Measurements from ENCODE around the gene MEFV. TPM values are rescaled to one million over a fixed set of nuclear protein-coding genes. Genes with fewer than 3 reads are reported as not detected.

MEFV gene, protein sequence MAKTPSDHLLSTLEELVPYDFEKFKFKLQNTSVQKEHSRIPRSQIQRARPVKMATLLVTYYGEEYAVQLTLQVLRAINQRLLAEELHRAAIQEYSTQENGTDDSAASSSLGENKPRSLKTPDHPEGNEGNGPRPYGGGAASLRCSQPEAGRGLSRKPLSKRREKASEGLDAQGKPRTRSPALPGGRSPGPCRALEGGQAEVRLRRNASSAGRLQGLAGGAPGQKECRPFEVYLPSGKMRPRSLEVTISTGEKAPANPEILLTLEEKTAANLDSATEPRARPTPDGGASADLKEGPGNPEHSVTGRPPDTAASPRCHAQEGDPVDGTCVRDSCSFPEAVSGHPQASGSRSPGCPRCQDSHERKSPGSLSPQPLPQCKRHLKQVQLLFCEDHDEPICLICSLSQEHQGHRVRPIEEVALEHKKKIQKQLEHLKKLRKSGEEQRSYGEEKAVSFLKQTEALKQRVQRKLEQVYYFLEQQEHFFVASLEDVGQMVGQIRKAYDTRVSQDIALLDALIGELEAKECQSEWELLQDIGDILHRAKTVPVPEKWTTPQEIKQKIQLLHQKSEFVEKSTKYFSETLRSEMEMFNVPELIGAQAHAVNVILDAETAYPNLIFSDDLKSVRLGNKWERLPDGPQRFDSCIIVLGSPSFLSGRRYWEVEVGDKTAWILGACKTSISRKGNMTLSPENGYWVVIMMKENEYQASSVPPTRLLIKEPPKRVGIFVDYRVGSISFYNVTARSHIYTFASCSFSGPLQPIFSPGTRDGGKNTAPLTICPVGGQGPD
- total RNA-seq: 0.09 and 0.25 TPM in 2 replicates

DNA sequence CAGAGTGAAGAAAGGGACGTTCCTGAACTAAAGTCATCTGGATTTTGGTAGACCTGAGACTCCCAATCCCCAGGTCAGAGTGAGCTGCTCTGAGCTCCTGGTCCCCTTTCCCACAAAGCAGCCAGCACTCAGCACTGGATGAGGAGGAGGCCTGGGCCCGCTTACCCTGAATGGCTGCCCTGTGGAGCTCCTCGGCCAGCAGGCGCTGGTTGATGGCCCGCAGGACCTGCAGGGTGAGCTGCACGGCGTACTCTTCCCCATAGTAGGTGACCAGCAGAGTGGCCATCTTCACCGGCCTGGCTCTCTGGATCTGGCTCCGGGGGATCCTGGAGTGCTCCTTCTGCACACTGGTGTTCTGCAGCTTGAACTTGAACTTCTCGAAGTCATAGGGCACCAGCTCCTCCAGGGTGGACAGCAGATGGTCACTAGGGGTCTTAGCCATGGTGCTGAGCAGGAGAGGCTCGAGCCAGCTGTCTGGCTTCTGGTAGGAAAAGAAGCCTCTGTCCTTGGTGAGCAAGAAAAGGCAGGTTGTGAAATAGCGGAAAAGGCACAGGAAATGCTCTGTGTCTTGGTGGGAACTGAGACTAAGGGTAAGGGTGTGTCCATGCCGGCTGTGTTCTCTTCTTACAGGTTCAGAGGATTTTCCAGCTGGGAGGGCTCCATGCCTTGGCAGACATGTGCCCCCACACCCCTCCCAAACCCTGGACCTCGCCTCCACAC is at the start of gene MEFV:
Gene MEFV (minus strand): TSS at position 488 of the 720 bp plus-strand sequence. CDS start 46 bp downstream, at position 442.
- intact Hi-C loops (cut with micrococcal nuclease): no loop called here

DNA sequence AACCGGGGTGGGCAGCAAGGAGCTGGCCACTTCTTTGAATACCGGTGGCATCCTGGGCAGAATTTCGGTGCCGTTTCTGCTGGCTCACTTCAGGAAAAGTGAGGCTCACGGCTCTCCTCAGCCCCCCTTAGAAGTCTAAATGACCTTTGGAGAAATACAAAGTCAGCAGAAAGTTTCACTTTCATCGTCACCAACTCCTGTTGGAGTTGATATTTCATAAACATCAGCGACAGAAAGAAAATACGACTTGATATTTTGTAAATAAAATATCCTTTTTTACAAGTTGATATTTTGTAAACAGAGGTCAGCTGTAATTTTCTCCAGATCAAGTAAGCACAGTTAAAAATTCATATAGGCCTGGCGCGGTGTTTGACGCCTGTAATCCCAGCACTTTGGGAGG is 49.6 kb upstream of the MEFV start:
- intact Hi-C loops (cut with micrococcal nuclease): loop anchor here (5.0 kb wide), 1 partner anchor 151 kb away; no protein-coding TSS in a partner anchor

DNA sequence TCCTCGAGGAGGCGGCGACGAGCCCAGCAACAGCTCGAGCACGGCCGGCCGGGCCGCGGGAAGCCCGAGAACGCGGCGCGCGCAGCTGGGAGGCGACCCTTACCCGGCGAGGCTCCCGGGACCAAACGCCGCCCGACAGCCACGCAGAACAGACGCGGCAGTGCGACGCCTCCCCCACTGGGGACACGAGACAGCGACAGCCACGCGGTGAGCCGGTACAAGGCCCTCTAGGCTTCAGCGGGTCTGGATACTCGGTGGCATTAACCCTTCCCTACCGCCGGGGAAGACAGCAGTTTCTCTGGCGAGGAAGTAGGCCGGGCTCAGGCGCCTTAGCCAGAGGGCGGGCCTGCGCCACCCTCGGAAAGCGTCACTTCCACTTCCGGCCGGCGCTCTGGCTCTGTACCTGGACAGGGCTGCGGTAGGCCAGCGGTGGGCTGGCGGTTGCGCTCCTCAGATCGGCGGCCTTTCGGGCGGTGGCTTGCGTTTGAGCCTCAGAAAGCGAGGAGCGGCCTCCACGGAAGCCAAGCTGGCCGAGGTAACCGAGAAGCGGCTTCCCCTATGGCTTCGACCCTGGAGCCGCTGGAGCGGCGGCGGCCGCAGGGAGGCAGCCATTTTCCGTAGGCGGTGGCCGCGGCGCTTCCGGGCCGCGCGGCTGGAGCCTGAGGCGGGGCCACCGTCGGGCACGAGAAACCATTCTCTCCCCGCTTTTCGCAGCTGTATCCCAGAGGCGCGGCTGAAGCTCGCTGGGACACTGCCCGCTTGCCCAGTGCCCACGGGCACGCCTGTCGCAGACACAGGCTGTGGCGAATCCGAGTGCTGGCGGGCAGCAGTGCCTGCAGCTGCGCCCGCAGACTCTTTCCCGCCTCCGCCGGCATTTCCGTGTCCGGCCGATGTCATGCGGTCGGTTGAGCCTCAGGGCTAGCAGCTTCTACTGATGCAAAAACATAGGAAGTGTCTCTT is 49.0 kb upstream of the MEFV start, which contains the start of the genes TIGD7 and ZNF75A:
Gene TIGD7 (minus strand): TSS at position 322 of the 960 bp plus-strand sequence. CDS start 4,816 bp downstream, outside the sequence.
Gene ZNF75A (plus strand): TSS at position 389 of the 960 bp plus-strand sequence. CDS start 2,932 bp downstream, outside the sequence.
- intact Hi-C loops (cut with micrococcal nuclease): loop anchor here (1.0 to 5.0 kb wide), 5 partner anchors 22 to 152 kb away; partner anchors contain the start of genes ZNF174, ZNF200, ZNF263 and ZSCAN32

DNA sequence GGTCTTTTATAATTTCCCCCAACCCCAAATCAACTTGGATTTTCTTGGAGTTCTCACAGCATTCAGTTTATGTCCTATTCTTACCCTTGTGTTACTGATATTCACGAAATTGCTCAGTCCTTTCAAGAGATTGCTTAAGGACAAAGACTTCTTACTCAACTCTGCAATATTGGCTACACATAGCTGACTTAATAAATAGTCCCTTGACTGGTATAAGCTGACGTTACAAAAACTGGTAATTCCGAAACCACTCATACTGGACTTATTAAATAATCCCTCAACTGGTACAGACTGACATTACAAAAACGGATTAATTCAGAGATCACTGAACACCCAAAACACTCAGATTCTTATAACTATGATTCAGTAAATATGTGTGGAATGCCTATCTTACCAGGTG is 47.9 kb upstream of the MEFV start:
- intact Hi-C loops (cut with micrococcal nuclease): no loop called here

DNA sequence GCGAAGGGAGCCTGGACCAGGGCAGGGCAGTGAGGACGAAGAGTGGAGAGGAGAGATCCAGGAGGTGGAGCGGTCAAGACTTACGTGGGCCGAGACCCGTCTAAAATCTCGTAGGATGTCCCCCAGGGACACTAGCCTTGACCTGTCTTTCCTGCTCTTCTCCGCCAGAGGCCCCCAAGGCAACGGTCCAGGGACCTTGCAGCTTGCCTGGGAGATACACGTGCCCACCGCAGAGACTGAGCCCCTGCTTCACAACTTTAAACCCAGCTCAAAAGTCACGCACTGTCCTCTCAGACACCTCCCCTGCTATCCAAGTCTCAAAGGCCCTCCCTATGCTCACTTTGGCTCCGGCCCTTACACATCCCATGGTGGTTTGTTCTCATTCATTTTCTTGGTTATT is 39.4 kb upstream of the MEFV start:
- intact Hi-C loops (cut with micrococcal nuclease): no loop called here

DNA sequence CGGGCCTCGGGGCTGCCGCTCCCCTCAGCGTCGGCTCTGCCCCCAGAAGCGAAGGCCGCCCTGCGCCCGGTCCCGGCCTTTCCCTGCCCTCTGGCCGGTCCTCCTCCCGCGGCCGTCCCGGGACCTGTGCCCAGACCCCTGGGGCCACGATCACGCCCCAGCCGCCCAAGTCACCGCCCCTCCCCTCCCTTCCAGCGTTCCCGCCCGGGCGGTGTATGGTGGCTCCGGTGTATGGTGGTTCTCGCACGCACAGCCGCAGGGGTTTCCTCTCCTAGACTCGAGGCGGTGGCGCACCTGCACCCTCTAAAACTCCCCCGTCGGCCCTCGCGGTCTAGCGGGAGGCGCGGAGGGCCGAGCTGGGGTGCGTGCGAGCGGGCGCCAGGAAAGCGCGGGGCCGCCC is 38.8 kb upstream of the MEFV start:
- intact Hi-C loops (cut with micrococcal nuclease): no loop called here

DNA sequence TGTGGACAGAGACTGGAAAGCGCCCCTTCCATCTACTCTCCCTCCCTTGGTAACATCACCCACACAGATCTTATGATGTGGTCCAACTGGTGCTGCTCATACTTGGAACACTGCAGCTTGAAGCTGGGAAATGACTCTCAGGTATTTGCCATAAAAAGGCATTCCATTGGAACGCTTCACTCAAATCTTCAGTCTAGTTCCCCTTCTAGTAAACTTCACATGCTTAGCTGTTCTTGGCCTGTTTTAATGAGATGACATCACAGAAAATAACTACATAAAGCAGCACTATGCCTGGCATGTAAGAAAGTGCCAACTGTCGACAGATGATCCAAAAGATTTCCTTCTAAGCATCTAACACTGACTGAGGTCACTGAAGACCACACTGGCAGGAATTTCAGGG is 36.2 kb upstream of the MEFV start:
- intact Hi-C loops (cut with micrococcal nuclease): no loop called here

DNA sequence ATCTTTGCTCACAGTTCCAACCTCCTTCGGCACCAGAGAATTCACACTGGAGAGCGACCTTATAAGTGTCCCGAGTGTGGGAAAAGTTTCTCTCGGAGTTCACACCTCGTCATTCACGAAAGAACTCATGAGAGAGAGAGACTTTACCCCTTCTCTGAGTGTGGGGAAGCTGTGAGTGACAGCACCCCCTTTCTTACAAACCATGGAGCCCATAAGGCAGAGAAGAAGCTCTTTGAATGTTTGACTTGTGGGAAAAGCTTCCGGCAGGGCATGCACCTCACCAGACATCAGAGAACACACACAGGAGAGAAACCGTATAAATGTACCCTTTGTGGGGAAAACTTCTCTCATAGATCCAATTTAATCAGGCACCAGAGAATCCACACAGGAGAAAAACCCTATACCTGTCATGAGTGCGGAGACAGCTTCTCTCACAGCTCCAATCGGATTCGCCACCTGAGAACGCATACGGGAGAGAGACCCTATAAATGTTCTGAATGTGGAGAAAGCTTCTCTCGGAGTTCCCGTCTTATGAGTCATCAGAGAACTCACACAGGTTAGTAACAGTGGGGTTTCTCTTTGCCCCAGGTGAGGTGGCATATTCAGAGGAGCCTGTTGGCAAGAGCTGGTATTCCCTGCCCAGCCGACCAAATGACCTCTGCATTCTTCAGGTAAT is 33.7 kb upstream of the MEFV start:
- intact Hi-C loops (cut with micrococcal nuclease): loop anchor here (10.0 kb wide), 2 partner anchors 105 to 325 kb away; partner anchors contain the start of genes OR1F1 and SLX4

DNA sequence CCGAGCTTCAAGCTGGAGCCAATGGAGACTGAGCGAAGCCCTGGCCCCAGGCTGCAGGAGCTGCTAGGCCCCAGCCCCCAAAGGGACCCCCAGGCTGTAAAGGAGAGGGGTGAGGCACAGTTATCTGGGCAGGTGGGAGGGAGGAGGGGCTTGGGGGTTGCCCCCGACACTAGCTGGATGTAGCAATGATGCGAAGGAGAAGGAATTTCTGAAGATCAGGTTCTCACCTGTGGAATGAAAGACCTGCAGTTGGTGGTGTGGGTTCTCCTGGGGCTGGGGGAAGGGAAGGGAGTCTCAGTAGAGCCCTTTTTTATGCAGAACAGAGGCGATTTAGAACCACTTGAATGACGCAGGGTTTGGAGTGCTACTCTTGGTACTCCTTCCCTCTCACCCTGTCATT is 28.7 kb upstream of the MEFV start:
- intact Hi-C loops (cut with micrococcal nuclease): loop anchor here (10.0 kb wide), 2 partner anchors 100 to 330 kb away; partner anchors contain the start of genes OR1F1 and SLX4

DNA sequence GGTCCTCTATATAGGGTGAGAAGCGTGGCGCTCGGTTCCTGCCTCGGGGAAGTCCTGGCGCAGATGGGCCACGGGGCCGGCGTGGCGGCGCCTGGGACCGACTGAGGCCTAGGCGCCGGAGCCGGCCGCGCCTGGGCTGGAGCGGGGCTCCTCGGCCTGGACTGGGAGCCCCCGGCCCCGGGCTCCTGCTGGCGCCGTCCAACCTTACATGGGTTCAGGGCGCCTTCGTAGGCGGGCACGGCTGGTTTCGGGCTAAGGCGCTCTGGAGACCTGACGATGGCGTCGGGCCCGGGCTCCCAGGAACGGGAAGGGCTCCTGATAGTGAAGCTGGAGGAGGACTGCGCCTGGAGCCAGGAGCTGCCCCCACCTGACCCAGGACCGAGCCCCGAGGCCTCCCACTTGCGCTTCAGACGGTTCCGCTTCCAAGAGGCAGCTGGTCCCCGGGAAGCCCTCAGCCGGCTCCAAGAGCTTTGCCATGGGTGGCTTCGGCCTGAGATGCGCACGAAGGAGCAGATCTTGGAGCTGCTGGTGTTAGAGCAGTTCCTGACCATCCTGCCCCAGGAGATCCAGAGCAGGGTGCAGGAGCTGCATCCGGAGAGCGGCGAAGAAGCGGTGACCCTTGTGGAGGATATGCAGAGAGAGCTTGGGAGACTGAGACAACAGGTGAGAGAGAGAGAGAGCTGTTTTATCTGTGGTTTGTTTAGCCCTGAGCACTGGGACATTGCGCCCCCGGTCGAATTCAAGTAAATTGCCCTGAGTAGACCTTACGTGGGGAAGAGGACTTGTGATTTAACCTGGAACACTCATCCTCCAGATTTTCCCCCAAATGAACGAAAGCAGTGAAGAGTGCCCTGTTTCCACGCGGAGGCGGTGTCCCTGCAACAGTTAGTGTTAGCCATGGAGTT is 27.4 kb upstream of the MEFV start:
- intact Hi-C loops (cut with micrococcal nuclease): loop anchor here (1.0 to 10.0 kb wide), 9 partner anchors 19 to 331 kb away; partner anchors contain the start of genes NAA60, OR1F1, SLX4 and TIGD7

DNA sequence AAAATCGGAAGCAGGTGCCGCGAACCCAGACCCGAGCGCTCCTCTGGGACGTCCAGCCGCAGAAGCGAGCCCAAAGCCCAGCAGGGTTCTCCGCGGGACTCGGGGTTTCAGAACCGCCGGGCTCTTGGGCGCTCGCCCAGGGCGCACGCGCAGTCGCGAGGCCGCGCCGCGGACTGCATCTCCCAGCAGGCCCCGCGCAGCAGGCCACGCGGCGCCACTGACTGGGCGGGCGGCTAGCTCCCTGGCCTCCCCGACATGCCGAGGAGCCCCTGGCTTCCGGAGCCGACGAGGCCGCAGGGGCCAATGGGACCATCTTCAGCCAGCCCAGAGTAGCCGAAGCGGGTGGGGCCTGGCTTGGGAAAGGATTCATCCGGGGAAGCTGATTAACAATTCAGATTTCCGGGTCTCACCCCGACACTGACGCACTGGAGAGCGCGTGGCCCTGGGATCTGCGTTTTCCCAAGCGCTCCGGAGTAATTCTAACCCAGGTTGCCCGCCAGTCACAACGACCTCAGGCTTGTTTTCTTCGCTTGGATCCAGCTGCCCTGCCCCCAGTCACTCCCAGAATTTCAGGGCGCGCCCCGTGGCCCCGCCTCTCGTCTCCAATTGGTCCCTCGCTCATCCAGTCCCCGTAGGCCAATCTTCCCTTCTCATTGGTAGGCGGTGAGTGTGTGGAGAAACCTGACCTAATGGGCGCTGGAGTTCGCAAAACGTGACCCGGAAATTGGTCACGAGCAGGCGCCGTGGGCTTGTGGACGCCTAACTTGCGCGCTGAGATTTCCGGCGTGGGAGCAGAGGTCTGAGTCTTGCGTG is 26.5 kb upstream of the MEFV start, which contains the start of gene ZNF263:
Gene ZNF263 (plus strand): TSS at position 762 of the 813 bp plus-strand sequence. CDS start 328 bp downstream, outside the sequence.
- intact Hi-C loops (cut with micrococcal nuclease): loop anchor here (1.0 to 10.0 kb wide), 9 partner anchors 19 to 332 kb away; partner anchors contain the start of genes NAA60, OR1F1, SLX4 and TIGD7

DNA sequence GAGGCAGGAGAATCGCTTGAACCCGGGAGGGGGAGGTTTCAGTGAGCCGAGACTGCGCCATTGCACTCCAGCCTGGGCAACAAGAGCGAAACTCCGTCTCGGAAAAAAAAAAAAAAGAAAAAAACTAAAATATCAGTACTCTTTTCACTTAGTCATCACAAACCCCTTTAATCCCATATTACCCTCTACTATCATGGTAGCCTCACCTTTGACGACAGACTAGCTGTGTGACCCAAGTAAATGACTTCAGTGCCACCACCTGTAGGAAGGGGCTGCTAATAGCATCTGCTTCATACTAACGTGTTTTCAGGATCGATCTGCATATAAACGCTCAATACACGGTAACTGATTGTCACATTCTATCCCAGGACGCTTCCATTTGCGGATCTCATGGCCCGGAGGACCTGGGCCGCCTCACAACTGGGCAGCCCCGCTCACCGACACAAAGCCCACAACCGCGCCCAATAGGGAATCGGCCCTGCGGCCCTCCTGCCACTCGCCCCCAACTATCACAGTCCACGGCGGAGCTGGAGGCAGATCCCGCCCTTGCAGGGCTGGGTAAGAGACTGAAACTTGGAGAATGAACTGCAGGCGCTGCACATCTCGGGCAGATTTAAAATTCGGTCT is 25.8 kb upstream of the MEFV start:
- intact Hi-C loops (cut with micrococcal nuclease): loop anchor here (2.0 to 10.0 kb wide), 5 partner anchors 47 to 333 kb away; partner anchors contain the start of genes NAA60, OR1F1, SLX4 and ZNF200

DNA sequence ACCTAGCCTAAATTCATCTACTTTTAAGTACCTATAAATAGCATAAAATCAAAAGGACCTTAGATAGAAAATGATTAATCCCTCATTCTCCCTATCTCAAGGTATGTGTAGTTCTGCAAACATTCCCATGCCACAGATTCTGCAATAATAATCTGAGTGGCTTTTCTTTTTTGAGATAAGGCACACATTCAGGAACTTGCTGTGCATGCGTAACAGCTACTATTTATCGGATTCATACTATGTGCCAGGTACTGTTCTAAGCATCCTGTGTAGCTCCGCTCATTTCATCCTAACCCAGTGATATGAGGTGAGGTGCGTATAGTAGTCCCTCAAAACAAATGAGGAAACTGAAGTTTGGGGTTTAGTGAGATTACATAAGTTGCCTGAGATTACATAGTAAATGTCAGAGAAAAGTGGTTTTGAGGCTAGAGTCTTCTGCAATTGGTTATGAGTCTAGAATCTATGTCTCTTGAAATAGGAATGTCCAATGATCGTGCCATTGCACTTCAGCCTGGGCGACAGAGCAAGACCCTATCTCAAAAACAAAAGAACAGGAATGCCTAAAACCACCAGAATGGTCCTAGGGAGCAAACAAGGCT is 24.9 kb upstream of the MEFV start:
- intact Hi-C loops (cut with micrococcal nuclease): loop anchor here (5.0 to 10.0 kb wide), 4 partner anchors 97 to 333 kb away; partner anchors contain the start of genes NAA60, OR1F1, SLX4 and ZNF597

DNA sequence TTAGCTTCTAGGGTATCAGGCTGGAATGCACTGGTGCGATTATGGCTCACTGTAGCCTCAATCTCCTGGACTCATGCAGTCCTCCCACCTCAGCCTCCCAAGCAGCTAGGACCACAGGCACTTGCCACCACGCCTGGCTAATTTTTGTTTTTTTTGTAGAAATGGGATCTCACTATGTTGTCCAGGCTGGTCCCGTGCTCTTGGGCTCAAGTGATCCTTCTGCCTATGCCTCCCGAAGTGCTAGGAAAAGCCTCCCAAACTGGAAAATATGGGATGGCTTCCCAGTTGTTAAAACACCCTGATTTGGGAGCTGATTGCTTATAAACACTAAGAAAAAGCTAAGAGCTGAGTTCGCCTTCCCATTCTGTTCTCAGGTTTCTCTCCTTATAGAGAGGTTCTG is 20.2 kb upstream of the MEFV start:
- intact Hi-C loops (cut with micrococcal nuclease): no loop called here

DNA sequence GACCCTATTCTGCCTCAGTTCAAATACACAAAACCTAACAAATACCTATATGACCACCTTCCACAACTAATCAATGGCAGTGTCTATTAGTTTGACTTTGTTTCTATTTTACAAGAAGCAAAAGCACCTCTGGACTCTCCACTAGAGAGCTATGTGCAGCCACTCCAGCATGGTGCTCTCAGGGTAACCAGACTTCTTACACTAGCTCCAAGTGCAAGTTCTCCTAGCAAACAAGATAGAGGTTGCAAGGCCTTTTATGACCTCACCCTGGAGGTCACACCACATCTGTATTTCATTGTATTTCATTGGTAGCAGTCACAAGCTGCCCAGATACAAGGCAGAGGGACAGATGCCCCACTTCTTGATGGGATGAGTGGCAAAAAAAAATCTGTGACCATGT is 18.5 kb upstream of the MEFV start:
- intact Hi-C loops (cut with micrococcal nuclease): no loop called here

DNA sequence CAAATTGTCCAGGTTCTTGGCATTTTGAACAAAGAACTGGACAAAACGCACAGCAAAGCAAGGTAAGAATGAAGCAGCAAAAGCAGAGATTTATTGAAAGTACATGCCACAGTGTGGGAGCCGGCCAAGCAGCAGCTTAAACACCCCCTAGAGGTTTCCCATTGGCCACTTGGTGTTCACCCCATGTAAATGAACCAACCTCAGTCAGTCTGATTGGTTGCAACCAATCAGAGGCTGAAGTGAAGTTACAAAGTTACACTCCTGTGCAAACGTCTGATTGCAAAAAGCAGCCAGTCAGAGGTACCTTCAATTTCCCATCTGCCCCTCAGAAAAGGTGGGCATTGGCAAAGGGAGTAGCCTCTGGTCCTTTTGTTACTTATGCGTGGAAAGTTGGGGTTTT is 18.1 kb upstream of the MEFV start:
- intact Hi-C loops (cut with micrococcal nuclease): no loop called here
